Activated naive CD4-positive, alpha-beta T cell treated with anti-CD3 and anti-CD28 coated beads, Interleukin-2, amount 50 U/mL, for 72 hours (primary cell): ENCODE results near the gene ZNF747. TPM values are rescaled to one million over a fixed set of nuclear protein-coding genes. Genes with fewer than 3 reads are reported as not detected.

Source experiments
- total RNA-seq, 2 donors: library from RNA; stranded (reverse); gene quantifications; one replicate each; pipeline ENCODE4 v1.2.3, GENCODE V29; 2022

Gene ZNF747
- total RNA-seq, 2 donors from 2014 or later, result 4.5 to 8.2 TPM

Other genes with a start within 250 kb of the ZNF747 start
- gene CD2BP2, start 179.6 kb downstream of the ZNF747 start, total RNA-seq, result 10 to 100 TPM; 57.3 to 64.4 TPM
- 10 to 100 TPM; 52.5 to 69.5 TPM for gene TBC1D10B, start 164.4 kb downstream of the ZNF747 start, total RNA-seq
- gene MYL11, start 160.1 kb downstream of the ZNF747 start, total RNA-seq, result 1 to 10 TPM in 1 of 2 donors, under 1 TPM in 1; 0.97 to 1.2 TPM
- gene SEPTIN1, start 152.3 kb downstream of the ZNF747 start, total RNA-seq, result 100 to 1,000 TPM; 161 to 208 TPM
- gene ZNF48, start 139.4 kb downstream of the ZNF747 start, total RNA-seq, result 10 to 100 TPM in 1 of 2 donors, 1 to 10 TPM in 1; 7.6 to 10.9 TPM
- 1 to 10 TPM; 4.4 to 7.9 TPM for gene ZNF771, start 127.3 kb downstream of the ZNF747 start, total RNA-seq
- 100 to 1,000 TPM in 1 of 2 donors, 10 to 100 TPM in 1; 53.1 to 113 TPM for gene DCTPP1, start 104.8 kb downstream of the ZNF747 start, total RNA-seq
- 10 to 100 TPM; 54.8 to 62.7 TPM for gene SEPHS2, start 89.0 kb downstream of the ZNF747 start, total RNA-seq
- gene ITGAL, start 62.1 kb downstream of the ZNF747 start, total RNA-seq, result 100 to 1,000 TPM; 297 to 390 TPM
- gene ZNF768, start 8.3 kb downstream of the ZNF747 start, total RNA-seq, result 1 to 10 TPM; 2.3 to 9.3 TPM
- 10 to 100 TPM; 11.1 to 11.6 TPM for gene ZNF764, start 23.5 kb upstream of the ZNF747 start, total RNA-seq
- 1 to 10 TPM; 7.2 TPM for gene ZNF688, start 36.9 kb upstream of the ZNF747 start, total RNA-seq
- 10 to 100 TPM; 10.8 to 22.1 TPM for gene ZNF785, start 50.8 kb upstream of the ZNF747 start, total RNA-seq
- gene ZNF689, start 75.5 kb upstream of the ZNF747 start, total RNA-seq, result 10 to 100 TPM; 11.6 to 13.7 TPM
- 100 to 1,000 TPM; 103 to 111 TPM for gene PRR14, start 116.1 kb upstream of the ZNF747 start, total RNA-seq
- 100 to 1,000 TPM; 104 to 117 TPM for gene FBRS, start 123.6 kb upstream of the ZNF747 start, total RNA-seq
- 10 to 100 TPM; 61.6 to 76.8 TPM for gene SRCAP, start 164.3 kb upstream of the ZNF747 start, total RNA-seq
- gene PHKG2, start 213.6 kb upstream of the ZNF747 start, total RNA-seq, result 10 to 100 TPM; 32.9 to 61.9 TPM
- gene CFAP119, start 227.2 kb upstream of the ZNF747 start, total RNA-seq, result 1 to 10 TPM; 2.6 to 3.6 TPM
- 10 to 100 TPM; 68.9 to 74.4 TPM for gene RNF40, start 227.5 kb upstream of the ZNF747 start, total RNA-seq